Medulla oblongata (tissue), 1 donor: ENCODE results near the gene TTLL12.

Experiments
- DNase-seq: peaks from one replicate; pipeline ENCODE4 v3.0.0-alpha.2; 2015; ENCODE audit errors: extremely low spot score

TTLL12 gene

GRCh38 chr22:43213962-43214361 lies 27.0 kb upstream of the TTLL12 start:
- DNase-seq = no peak

- DNase-seq = no peak
Observed at GRCh38 chr22:43213051-43213450, 26.1 kb upstream of the TTLL12 start.

GRCh38 chr22:43212434-43212952 lies 25.6 kb upstream of the TTLL12 start:
- no peak for DNase-seq

- DNase-seq = no peak
Observed at GRCh38 chr22:43211941-43212433, 25.1 kb upstream of the TTLL12 start.

GRCh38 chr22:43210631-43211515 lies 23.9 kb upstream of the TTLL12 start:
- DNase-seq = no peak

- no peak for DNase-seq
Observed at GRCh38 chr22:43209971-43210370, 23.0 kb upstream of the TTLL12 start.

- DNase-seq = no peak
Observed at GRCh38 chr22:43209523-43209890, 22.6 kb upstream of the TTLL12 start.

GRCh38 chr22:43208703-43209522 lies 22.0 kb upstream of the TTLL12 start:
- no peak for DNase-seq

GRCh38 chr22:43207849-43208702 lies 21.1 kb upstream of the TTLL12 start:
- no peak for DNase-seq

- DNase-seq = no peak
Observed at GRCh38 chr22:43207386-43207785, 20.5 kb upstream of the TTLL12 start.

- no peak for DNase-seq
Observed at GRCh38 chr22:43206509-43207161, 19.7 kb upstream of the TTLL12 start.

GRCh38 chr22:43205748-43206508 lies 19.0 kb upstream of the TTLL12 start:
- no peak for DNase-seq

GRCh38 chr22:43205261-43205691 lies 18.3 kb upstream of the TTLL12 start:
- DNase-seq = no peak

GRCh38 chr22:43203471-43203981 lies 16.6 kb upstream of the TTLL12 start:
- no peak for DNase-seq

GRCh38 chr22:43202756-43203410 lies 15.9 kb upstream of the TTLL12 start:
- DNase-seq = no peak

- no peak for DNase-seq
Observed at GRCh38 chr22:43202326-43202725, 15.4 kb upstream of the TTLL12 start.

GRCh38 chr22:43201486-43202219 lies 14.7 kb upstream of the TTLL12 start:
- DNase-seq = no peak

GRCh38 chr22:43200555-43200954 lies 13.6 kb upstream of the TTLL12 start:
- DNase-seq = no peak

- DNase-seq = no peak
Observed at GRCh38 chr22:43200031-43200430, 13.1 kb upstream of the TTLL12 start.
